ENCODE data around the gene KCNH8.

The KCNH8 gene

GRCh38 chr3:19254784-19255338 lies 106.6 kb downstream of the KCNH8 start:
- no peak for DNase-seq

- DNase-seq = no peak
Measured at GRCh38 chr3:19256313-19256712, 108.0 kb downstream of the KCNH8 start.

- no peak for DNase-seq
Measured at GRCh38 chr3:19263606-19264005, 115.3 kb downstream of the KCNH8 start.

- no peak for DNase-seq
Measured at GRCh38 chr3:19264424-19264823, 116.1 kb downstream of the KCNH8 start.

- no peak for DNase-seq
Measured at GRCh38 chr3:19267040-19267439, 118.7 kb downstream of the KCNH8 start.

- no peak for DNase-seq
Measured at GRCh38 chr3:19270481-19270880, 122.2 kb downstream of the KCNH8 start.

- no peak for DNase-seq
Measured at GRCh38 chr3:19272296-19272695, 124.0 kb downstream of the KCNH8 start.

GRCh38 chr3:19273091-19273490 lies 124.8 kb downstream of the KCNH8 start:
- DNase-seq = no peak

- DNase-seq = no peak
Measured at GRCh38 chr3:19274576-19274975, 126.3 kb downstream of the KCNH8 start.

GRCh38 chr3:19284974-19285373 lies 136.7 kb downstream of the KCNH8 start:
- no peak for DNase-seq

GRCh38 chr3:19293295-19293694 lies 145.0 kb downstream of the KCNH8 start:
- no peak for DNase-seq

- DNase-seq = no peak
Measured at GRCh38 chr3:19295208-19295607, 146.9 kb downstream of the KCNH8 start.

- no peak for DNase-seq
Measured at GRCh38 chr3:19331931-19332330, 183.6 kb downstream of the KCNH8 start.

GRCh38 chr3:19334120-19334519 lies 185.8 kb downstream of the KCNH8 start:
- DNase-seq = no peak

- no peak for DNase-seq
Measured at GRCh38 chr3:19338769-19339168, 190.5 kb downstream of the KCNH8 start.

- DNase-seq = no peak
Measured at GRCh38 chr3:19342389-19342788, 194.1 kb downstream of the KCNH8 start.

GRCh38 chr3:19346759-19347158 lies 198.4 kb downstream of the KCNH8 start:
- no peak for DNase-seq

- DNase-seq = no peak
Measured at GRCh38 chr3:19347671-19348070, 199.4 kb downstream of the KCNH8 start.

GRCh38 chr3:19348500-19348899 lies 200.2 kb downstream of the KCNH8 start:
- no peak for DNase-seq

- no peak for DNase-seq
Measured at GRCh38 chr3:19348941-19349564, 200.7 kb downstream of the KCNH8 start.

- DNase-seq = no peak
Measured at GRCh38 chr3:19357947-19358346, 209.6 kb downstream of the KCNH8 start.

GRCh38 chr3:19363071-19363470 lies 214.8 kb downstream of the KCNH8 start:
- DNase-seq = no peak

- DNase-seq = no peak
Measured at GRCh38 chr3:19364148-19364547, 215.8 kb downstream of the KCNH8 start.

GRCh38 chr3:19365471-19365870 lies 217.2 kb downstream of the KCNH8 start:
- no peak for DNase-seq

- DNase-seq = no peak
Measured at GRCh38 chr3:19384868-19385267, 236.6 kb downstream of the KCNH8 start.
